Stimulated activated CD4-positive, alpha-beta T cell treated with anti-CD3 and anti-CD28 coated beads, Interleukin-1b, Interleukin-23, amount 100 ng/mL, for 48 hours (primary cell): Measurements from ENCODE around the gene RNH1.

Experiments used
- DNase-seq: peaks from one replicate; pipeline ENCODE4 v3.0.0-alpha.2; 2020

Gene RNH1

DNA sequence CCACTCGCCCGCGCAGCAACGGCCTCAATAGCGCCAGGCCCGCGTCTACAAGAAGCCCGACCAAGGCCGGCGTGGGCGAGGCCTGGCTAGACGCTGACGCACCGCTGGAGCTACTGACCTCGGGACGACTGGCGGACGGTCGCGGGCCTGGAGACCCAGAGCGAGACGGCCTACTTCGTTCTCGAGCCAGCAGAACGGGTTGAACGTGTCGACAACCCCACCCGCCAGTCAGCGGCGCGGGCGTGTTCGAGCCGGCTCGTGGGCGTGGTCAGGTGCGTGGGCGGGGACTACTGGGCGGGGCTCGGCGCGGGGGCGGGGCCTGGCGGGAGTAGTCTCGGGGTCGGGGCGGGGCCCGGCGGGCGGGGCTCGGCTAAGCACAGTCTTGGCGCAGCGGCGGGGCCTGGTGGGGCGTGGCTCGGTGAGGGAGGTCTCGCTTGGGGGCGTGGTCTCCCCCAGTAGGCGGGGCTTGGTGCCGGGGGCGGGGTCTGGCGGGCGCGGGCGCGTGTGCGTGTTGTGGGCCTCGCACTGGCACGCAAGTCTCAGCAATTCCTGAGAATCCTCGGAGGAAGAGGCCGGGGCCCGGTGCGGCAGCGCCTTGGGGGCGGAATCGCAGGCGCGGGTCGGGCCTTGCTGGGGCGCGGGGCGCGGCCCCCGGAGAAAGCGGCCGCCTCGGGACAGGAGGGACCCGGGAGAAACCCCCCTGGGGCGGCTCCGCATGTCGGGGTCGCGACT lies at the start of gene RNH1:
RNH1 (minus strand) TSS at position 248 of the 732 bp plus-strand sequence. CDS start 5,080 bp downstream, outside the sequence.
- DNase-seq = peak; percentile 99

DNA sequence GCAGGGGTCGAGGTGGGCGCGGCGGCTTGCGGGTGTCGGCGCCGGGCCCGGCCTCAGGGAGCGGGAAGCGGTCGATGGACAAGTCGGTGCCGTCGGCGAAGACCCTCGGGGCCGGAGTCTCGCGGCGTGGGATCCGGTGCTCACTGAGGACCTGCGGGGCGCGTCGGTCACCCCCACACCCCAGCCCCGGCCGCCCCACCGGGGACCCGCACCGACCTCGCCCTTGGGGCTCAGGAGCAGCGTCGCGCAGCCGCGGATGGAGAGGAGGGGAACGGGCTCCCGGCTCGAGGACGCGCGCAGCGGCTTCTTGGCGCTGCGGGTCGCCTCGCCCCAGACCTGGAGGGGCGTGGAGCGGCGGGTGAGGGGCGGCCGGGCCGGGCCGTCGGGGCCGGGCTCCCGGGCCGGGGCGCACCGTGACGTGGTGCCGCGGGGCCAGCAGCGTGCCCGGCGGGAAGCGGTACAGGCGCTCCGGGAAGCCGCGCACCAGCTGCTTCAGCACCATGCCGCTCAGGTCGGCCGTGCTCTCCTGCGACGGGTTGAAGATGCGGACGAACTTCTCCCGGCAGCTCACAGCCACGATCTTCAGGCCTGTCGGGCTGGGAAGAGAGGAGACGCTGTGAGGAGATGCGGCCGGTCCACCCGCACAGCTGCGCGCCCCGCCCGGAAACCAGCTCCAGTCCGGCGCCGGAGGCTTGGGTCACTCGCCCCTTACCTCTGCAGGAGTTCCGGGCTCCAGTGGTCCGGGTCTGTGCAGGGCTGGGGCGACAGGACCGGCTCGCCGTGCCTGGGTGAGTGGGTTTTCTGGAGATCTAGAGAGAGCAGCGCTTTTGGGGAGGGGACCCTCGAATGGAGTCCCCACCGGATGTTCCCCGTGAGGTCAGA lies 49.0 kb upstream of the RNH1 start:
- DNase-seq = no peak

DNA sequence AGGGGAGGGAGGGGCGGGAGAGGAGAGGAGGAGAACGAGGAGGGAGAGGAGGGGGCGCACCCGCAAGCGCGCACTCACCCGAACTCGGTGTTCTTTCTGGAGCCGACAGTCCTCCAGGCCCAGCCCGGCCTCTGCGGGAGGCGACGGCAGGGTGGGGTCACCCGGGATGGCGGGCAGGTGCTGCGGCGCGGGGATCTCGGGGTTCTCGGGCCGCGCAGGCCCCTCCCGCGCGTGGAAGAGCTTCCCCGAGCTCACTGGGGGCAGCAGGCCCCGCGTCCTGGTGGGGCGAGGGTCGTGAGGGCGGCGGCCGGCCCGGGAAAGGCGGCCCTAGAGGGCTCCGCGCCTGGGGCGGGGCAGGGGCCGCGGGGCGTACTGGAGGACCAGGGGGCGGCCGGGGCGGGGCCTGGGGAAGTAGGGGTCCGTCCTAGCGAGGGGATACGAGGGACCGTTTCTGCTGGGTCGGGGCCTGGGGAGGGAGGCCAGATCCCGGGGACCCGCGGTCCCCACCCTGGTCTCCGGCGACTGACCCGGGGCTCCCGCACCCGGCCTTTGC lies 48.3 kb upstream of the RNH1 start:
- DNase-seq = no peak

DNA sequence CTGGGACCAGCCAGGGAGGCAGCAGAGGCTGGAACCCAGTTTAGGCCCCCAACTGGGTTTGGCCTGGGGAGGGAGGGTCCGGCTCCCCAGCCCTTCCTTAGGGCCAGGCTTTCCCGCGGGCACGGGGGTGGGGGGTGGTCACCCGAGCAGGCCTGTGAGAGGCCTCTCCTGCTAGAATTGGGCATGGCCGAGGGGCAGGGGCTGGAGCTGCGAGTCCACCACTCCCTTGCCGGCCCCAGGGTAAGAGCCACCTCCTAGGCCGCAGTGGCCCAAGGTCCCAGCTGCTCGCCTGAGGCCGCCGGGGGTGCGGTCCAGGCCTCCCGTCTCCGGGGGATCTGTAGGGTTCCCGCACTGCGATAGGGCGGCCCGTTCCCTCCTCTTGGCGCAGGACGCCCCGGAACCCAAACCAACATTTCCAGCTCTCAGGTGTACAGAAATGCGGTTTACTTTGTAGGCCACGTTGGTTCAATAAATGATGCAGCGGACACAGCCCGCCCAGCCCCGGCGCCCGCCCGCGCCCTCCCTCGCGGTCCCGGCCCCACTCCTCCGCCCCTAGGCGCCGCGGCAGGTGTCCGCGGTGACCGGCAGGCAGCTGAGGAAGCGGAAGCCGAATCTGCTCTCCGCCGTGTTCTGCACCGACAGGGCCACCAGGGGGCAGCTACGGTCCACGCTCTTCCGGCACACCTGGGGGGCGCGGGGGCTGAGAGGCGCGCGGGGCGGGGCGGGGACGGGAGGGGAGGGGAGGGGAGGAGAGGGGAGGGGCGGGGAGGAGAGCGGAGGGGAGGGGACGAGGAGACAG lies 47.6 kb upstream of the RNH1 start:
- DNase-seq = peak; percentile 71

DNA sequence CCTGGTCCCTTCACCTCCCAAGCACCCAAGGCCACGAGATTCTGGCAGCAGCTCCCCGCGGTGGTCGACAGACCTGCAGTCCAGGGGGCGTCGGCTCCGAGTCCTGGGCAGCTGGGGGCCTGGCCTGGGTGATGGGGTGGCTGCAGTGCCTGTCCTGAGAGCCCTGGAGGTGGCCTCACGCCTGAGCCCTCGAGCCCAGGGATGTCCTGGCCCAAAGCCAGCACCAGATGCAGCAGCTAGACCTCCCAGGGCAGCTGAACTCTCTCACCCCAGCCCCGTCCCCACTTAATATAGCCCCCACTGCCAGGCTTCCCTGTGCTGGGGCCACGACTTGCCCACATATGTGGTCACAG lies 46.9 kb upstream of the RNH1 start:
- no peak for DNase-seq

DNA sequence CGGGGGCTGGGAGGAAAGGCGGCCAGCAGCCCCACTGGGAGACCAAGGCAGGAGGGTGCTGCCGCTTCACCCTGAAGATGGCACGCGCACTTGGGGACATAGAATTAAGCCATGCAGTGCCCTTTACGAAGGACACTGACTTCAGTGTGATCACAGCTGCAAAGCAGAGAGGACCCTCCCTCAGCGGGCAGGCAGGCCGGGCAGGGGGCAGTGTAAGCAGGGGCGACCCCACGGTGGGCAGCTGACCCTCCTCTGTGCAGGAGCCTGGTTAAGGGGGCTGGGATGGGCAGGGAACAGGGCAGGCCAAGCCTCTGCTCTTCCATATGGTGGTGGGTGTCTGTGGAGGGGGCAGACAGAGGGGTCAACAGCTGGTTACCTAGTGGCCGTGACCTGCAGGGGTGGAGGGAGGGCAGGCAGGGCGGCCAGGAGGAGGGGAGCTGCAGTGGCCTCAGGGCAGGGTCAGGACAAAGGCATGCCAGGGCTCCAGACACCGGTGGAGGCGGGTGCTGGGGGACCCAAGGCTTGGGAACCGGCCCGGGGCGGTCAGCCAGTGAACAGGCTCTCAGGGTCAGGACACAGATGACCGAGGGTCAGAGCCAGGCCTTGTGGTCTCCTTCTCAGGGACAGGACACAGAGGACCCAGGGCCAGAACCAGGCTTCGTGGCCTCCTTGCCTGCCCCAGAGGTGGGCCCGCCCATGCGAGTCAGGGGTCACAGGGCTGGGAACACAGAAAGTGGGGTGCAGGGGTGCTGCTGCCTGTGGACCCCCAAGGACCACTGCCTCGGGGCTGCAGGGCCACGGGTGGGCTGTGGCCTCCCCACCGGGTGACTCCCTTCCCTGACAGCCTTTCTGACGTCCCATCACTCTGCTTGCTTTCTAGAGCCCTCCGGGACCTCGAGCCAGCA lies 46.3 kb upstream of the RNH1 start:
- DNase-seq = no peak

DNA sequence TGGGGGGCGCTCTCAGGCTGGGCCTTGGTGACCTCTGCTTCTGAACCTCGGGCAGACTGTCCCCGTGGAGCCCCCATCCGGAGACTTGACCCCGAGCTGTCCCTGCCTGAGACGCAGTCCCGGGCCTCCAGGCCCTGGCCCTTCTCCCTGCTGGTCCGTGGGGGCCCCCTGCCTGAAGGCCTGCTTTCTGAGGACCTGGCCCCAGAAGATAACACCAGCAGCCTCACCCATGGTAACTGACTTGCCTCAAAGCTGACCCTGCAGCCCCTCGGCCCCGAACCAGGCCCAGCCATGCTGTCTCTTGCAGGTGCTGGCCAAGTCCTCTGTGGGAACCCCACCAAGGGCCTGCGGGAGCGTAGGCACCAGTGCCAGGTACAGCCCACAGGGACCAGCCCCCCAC lies 44.6 kb upstream of the RNH1 start:
- DNase-seq = no peak

DNA sequence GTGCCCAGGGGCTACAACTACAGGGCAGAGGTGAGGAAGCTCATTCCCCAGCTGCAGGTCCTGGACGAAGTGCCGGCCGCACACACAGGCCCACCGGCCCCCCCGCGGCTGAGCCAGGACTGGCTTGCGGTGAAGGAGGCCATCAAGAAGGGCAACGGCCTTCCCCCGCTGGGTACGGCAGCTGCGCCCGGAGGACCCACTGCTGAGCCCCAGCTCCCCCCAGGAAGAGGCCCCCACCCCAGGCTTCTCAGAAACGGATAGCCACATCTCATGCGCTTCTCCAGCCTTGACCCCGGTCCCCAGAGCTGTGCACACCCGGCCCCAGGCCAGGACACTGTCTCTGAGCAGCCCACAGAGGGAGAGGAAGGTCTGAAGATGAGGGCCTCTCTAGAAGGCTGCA lies 44.1 kb upstream of the RNH1 start:
- DNase-seq = no peak

DNA sequence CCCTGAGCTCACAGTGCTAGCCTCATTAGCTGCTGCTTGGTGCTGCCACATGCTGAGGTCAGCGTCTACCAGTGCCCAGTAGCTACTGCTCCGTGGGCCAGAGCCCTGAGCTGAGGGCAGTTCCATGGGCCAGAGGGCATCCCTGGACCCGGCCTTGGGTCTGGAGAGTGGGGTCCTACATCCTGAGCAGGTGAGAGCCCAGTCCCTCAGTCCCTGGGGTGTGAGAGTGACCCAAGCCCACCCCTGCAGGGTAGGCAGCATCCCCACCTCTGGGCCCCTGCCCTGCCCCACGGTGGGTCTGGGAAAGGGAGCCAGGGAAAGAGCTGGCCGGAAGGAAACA lies 43.7 kb upstream of the RNH1 start:
- DNase-seq = no peak

DNA sequence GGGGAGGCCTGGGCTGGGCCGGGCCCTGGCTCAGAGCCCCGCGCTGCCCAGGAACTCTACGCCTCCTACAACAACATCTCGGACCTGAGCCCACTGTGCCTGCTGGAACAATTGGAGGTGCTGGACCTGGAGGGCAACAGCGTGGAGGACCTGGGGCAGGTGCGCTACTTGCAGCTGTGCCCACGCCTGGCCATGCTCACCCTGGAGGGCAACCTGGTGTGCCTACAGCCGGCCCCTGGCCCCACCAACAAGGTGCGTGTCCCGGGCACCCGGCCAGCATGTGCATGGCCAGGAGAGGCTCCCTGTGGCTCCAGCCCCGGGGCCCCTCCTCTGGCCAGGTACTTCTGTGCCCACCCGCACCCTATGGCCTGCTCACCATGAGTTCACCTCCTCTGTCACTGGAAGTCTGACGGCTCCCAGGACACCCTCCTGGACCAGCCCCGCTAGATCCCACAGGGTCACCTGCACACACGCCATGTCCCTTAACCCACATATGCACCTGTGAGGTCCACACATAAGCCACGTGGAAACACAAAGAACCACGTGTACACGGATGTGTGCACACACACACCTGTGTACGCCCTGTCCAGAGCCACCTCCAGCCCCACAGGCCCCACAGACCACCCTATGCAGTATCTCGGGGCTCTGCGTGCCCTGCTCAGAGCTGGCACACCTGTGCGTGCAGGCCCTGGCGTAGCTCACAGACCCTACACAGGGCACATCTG lies 43.1 kb upstream of the RNH1 start:
- DNase-seq = no peak

DNA sequence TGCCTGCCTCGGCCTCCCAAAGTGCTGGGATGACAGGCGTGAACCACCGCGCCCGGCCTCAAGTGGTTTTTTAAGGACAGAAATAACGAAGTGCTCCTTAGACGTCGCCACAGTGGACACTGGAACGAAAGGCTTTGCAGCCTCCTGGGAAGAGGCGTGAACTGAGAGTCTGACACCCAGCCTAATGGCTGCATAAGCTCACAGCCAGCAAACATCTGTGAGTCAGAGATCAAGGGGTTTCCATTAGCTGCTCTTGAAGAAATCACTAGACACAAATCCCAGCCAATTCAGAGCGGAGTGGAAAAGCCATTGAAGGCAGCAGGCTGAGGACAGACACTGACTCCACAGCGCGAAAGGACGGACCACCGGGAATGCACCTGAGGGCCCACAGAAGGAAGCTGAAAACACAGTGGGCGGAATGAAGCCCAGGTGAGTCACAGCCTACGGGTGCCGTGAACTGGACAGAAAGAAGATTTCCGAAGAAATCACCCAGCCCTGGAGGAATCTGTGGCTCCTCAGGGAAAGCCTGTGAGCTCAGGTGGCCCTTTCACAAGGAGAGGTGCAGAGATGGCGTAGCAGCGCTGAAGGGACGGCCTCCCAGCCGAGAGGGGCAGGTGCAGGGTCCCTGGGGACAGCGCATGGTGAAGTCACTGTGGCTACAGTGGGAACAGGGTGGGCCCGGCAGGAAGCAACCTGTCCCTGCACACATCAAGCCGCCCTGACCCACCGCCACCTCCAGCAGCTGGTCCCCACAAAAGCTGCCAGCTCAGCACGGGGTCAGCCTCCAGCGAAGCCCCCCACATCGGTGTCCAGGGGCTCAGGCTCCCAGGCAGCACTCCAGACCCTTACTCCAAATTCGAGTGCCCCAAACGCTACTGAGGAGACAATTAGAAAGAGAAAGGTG lies 41.9 kb upstream of the RNH1 start:
- DNase-seq = no peak

DNA sequence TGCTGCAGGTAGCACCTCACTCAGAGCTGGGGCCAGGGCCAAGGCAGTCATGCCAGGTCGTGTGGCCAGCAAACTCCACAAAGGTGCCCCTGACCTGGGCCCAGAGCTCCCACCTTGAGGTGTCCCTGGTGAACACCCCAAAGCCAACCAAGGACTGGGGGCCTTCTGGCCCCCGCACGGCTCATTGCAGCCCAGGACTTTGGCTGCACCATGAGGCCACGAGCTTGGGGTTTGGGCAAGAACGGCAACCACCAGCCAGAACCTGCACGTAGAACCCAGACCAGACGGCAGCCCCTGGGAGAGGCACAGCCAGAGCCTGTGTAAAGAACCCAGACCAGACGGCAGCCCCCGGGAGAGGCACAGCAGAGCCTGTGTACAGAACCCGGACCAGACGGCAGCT lies 38.1 kb upstream of the RNH1 start:
- no peak for DNase-seq

DNA sequence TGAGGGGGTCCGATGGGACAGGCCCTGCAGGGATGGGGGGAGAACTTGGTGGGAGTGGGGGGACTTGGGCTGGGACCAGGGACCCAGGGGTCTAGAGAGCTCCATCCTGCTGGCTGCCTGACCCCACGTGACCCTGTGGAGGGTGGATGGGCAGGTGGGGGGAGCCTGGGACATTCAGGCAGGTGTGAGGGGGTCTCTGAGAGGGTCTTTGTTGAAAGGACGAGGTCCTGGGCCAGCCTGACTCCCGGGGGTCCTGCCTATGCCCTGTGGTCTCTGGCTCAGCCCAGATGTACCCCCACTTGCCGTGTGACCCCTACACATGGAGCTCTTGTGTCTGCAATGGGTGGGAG lies 37.8 kb upstream of the RNH1 start:
- DNase-seq = no peak

DNA sequence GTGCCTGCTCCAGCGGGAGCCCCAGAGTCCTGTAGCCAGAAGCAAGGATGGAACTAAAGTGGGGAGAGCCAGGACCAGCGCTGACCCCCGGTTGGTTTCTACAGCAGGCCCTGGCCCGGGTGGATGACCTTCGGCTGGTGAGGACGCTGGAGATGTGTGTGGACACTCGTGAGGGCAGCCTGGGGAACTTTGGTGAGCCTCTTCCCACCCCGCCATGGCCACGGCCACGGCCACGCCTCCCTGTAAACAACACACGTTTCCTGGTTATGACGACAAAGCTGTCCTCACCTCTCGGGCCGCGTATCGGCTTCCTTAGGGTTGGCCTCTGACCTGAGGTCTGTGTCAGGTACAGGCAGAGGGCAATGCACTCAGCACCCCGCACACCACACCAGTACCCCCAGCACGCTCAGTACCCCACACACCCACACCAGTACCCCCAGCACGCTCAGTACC lies 34.4 kb upstream of the RNH1 start:
- no peak for DNase-seq

DNA sequence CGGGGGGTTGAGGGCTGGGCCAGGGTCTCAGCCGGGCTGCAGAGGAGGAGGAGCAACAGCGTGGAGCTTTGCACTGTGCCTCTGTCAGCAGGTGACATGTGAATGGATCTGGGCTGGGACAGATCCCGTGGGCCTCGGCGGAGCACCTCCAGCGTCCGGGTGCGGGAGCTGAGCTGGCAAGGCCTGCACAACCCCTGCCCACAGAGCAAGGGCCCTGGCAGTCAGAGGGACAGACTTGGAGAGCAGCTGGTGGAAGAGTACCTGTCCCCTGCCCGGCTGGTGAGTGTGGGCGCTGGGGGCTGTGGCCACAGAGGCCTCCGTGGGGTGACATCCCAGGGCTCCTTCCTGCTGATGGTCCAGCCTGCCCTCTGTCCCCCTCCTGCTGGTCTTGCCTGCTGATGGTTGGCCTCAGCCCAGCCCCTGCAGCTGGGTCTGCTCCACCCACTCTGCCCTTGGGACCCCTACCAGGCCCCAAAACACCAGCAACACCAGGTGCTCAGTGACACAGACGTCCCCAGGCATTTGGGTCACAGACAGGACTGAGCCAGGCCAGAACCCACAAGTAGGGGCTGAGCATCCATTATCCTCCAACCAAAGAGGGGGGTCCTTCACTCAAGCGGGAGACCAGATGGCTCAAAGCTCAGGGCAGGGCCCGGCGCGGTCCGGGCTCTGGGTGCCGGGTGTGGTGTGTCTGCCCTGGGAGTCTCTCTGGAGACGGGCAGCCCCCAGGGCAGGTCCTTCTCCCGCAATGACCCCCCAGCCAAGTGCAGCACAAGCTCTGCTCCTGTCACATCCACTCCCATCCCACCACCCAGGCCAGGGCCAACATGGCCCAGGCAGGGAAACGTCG lies 33.8 kb upstream of the RNH1 start:
- no peak for DNase-seq

DNA sequence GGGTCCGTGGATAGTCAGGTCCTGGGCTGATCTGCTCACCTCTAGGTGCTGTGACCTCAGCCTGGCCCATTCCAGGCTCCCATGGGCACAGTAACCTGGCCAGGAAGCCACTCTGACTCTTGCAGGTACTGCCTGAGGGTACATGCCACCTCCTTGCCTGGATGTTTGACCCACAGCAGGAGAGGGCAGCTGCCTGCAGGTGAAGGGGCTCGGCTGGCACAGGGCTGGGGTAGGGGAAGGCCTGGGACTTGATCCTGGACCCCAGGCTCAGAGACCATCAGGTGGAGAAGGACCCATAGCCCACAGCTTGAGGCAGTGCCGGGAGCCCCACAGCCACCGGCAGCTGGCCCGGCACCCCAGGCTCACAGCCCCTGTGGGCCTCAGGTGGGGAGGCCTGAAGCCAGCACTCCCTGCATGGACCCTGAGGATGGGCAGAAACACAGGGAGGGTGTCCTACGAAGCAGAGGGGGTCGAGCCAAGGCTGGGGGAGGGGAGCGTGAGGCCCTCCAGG lies 33.0 kb upstream of the RNH1 start:
- no peak for DNase-seq

DNA sequence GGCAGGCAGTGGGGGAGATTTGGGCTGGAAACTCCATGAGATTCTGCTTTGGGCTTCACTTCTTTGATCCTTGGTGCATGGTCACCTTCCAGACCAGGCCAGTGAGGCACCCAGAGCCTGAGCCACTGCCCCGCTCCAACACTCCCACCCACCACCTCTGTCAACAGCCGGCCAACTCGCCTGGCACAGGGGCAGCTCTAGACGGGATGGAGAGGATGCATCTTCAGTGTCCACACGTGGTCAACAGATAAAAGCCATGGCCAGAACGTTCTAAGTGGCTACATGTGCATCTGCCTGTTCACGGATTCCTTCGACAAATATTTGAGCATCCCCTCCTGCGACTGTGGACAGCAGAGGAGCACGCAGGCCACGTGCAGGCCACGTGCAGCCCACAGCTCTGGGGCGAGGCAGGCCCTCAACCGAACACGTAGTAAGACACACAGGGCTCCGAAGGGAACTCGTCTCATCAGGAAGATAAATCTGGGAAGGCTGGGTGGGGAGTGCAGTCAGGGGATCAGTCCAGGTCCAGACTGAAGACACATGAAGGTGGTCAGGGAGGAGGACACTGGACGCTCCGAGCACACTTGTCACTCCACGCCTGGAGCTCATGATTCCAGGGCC lies 31.5 kb upstream of the RNH1 start:
- DNase-seq = no peak

DNA sequence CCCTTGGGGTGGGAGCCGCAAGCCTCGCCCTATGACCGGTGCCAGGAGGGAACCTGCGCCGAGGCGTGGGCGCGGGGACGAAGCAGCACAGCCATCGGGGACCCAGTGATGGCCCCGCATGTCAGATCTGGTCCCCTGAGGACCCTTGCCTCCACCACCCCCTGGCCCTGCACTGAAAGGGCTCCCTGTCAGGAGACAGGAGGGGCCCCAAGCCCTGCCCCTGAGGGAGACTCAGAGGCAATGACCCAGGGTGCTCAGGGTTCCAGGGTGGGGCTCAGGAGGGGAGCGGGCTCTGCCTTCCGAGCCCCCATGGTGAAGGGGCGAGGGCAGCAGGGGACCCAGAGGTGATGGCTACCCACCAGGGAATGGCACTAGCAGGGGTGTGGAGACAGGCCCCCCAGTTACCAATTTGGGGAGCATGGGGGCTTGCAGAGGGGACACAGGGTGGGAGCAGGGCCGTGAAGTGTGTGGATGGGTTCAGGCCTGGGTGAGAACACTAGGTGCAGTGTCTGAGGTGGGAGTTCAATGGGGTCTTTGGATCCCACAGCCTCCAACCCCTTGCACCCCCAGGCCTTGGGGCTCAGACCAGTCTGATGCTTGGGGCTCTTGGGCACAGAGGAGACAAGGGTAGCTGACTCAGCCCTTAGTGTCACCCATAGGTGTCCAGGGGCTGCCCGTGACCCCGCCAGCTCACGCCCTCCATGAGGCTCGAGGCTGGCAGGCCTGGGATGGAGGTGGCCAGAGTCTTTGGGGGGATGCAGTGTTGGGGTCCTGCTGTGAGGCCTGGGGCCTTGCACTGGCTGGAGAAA lies 30.8 kb upstream of the RNH1 start:
- DNase-seq = no peak
